Spinal cord (tissue), 10 donors: ENCODE results near the gene SLC4A1. TPM values are rescaled to one million over a fixed set of nuclear protein-coding genes. Genes with fewer than 3 reads are reported as not detected.

Experiments used
- DNase-seq, 6 donors: peaks; one replicate each; pipeline versions ENCODE4 v3.0.0 to v3.0.0-alpha.2; 2013 to 2015; ENCODE audit warnings: low spot score in 6 of 6, low read depth in 4 of 6
- H3K27ac ChIP-seq: one replicate; pipeline ENCODE4 v1.5.1; 2013; ENCODE audit warnings: low read depth, low read length, control low read depth
- H3K27me3 ChIP-seq: one replicate; pipeline ENCODE4 v1.6.1; 2013; ENCODE audit warnings: low read length; ENCODE audit not compliant: control insufficient read depth, insufficient read depth
- H3K36me3 ChIP-seq: one replicate; pipeline ENCODE4 v1.6.1; 2013; ENCODE audit warnings: low read length; ENCODE audit not compliant: control insufficient read depth, insufficient read depth
- H3K4me1 ChIP-seq: one replicate; pipeline ENCODE4 v1.6.1; 2013; ENCODE audit warnings: low read length; ENCODE audit not compliant: control insufficient read depth, insufficient read depth
- H3K4me3 ChIP-seq: one replicate; pipeline ENCODE4 v1.5.1; 2013; ENCODE audit warnings: low read depth, low read length, control low read depth
- H3K9me3 ChIP-seq: one replicate; pipeline ENCODE4 v1.6.1; 2013; ENCODE audit warnings: low read length; ENCODE audit not compliant: control insufficient read depth, insufficient read depth
- WGBS: methylation state at CpG from one replicate; pipeline ENCODE4 v1.1.5; 2013; ENCODE audit warnings: missing lambda C conversion rate; ENCODE audit not compliant: insufficient coverage; 5-methylcytosine and 5-hydroxymethylcytosine counted together
- polyA plus RNA-seq, 2 donors: library from polyadenylated mRNA; unstranded; fragments of 120-200 nt; gene quantifications; one replicate each; pipeline ENCODE4 v1.2.1, GENCODE V29; 2013; ENCODE audit not compliant: insufficient read length in 2 of 2
- total RNA-seq, 2 donors: library from RNA; depleted of rRNA in 1 of 2; stranded (reverse); fragments of 120-200 nt in 1 of 2; fragments of >200 nt in 1 of 2; gene quantifications; one replicate each; pipeline versions ENCODE4 v1.2.3 to v1.2.4, GENCODE V29; 2013 to 2014
- donor health status: healthy.

Gene SLC4A1
- total and polyA plus RNA-seq, 4 donors, result 3.9 to 34.6 (median 8.9) TPM

DNA sequence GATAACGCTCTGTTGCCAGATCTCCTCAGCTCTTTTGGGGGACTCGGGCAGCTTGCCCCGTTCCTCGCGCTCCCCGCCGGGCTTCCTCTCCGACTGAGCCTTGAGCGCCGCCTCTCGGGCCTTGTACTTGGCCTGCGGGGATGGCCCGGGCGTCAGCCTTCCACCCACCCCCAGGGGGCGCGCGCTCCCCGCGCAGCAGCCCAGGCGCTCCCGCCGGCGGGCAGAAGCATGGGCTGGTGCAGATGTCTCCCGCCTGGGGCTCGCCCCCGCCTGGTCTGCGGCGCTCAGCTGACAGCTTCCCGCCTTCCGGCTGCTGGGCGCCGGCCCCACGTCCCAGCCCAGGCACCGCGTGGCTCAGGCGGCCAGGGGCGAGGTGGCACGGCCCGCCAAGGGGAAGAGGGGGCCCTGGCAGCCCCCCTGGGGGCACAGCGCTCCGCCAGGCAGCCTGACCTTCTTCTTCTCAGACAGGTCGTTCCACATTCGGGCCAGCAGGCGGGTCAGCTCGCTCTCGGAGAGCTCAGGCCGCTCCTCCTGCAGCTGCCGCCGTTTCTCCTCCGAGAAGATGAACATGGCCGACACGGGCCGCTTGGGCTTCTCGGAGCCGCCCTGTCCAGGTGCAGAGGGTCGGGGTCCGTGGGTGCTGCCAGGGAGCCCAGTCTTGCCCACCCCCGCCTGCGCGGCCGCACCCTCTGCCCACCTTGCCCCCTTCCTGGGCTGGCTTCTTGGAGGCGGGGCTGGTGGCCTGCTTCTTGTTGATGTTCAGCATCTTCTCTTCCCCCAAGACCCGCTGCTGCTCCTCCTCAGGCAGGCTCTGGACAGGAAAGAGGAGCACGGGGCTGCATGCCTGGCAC lies 57.4 kb downstream of the SLC4A1 start:
- no peak overlapping the region for H3K27ac ChIP-seq
- H3K36me3 ChIP-seq, result peaks cover 97% of the 10 kb centered on the region
- peak in 3 of 6 donors; percentile 43 to 89 (median 71) for DNase-seq
- peaks cover 15% of the 10 kb centered on the region for H3K4me1 ChIP-seq
- H3K9me3 ChIP-seq, result no peaks in the 10 kb centered on the region
- WGBS, result 25% methylated on average over 61 of the region's 64 CpGs
- no peaks in the 10 kb centered on the region for H3K27me3 ChIP-seq
- H3K4me3 ChIP-seq, result no peak overlapping the region

DNA sequence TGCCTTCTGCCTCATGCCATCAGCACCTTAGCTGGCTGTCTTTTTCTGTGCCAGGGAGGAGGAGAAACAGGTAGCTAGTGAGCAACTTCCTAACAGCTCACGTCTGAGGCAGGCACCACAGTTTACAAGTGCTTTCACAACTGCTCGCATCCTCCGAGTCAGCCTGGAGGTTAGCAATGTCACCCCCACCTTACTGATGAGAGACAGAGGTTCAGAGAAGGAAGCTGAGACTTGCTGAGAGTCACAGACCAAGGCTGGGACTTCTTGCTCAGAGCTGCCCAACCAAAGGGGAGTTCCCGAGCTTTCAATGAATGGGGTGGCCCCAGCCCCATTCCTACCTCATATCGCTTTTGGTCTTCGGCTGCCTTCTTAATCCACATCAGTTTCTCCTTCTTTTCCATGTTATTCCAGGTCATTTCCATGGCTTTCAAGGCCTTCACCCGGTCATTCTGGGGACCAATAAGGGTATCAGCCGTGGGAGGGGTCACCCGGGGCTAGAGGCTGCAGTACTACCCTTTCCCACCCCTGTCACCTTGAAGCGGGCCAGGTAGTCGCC lies 58.1 kb downstream of the SLC4A1 start:
- no peak for DNase-seq
- Histone ChIP-seq H3K9me3 (no peaks in the 10 kb centered on the region), H3K27me3 (no peaks in the 10 kb centered on the region), H3K27ac (no peak overlapping the region), H3K4me1 (peaks cover 15% of the 10 kb centered on the region), H3K36me3 (peaks cover 90% of the 10 kb centered on the region), H3K4me3 (no peak overlapping the region)
- WGBS, result 81% methylated on average over 11 of the region's 11 CpGs

DNA sequence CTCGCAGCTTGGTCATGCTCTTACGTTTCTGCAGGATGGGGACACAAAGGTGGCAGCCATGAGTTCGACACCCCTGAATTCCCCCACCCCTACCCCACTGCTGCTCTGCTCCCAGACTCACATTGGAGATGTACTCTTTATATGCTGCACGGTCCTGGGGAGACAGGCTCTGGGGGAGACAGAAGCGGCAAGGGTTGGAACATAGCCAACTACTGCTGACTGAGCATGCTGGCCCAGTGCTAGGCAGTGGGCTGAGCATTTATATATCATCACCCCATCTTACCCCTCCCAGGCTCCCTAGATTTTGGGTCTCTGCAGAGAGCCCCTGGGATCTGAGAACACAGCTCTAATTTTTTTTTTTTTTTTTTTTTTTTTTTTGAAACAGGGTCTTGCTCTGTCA lies 60.2 kb downstream of the SLC4A1 start:
- 91% methylated on average over 3 of the region's 5 CpGs for WGBS
- no peak for DNase-seq
- Histone ChIP-seq H3K36me3 (peaks cover 68% of the 10 kb centered on the region), H3K4me3 (no peak overlapping the region), H3K27me3 (no peaks in the 10 kb centered on the region), H3K9me3 (no peaks in the 10 kb centered on the region), H3K27ac (no peak overlapping the region), H3K4me1 (peaks cover 15% of the 10 kb centered on the region)

DNA sequence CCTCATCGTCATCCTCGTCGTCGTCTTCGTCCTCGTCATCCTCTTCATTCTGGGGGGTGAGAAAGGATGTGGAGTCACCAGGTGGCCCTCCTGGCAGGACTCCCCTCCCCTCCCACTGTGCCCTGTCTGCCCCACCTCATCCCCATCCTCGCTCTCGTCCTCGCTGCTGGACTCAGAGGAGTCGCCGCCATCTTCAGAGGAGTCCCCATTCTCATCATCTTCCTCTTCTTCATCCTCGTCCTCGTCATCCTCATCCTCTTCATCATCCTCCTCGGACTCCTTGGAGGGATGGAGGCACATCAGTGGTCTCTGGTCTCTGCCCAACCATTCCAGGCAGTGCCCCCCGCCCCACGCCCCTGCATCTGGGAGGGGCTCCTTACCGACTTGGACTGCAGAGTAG lies 60.6 kb downstream of the SLC4A1 start:
- Histone ChIP-seq H3K9me3 (no peaks in the 10 kb centered on the region), H3K27me3 (no peaks in the 10 kb centered on the region), H3K4me1 (peaks cover 15% of the 10 kb centered on the region), H3K36me3 (peaks cover 64% of the 10 kb centered on the region), H3K27ac (no peak overlapping the region), H3K4me3 (no peak overlapping the region)
- DNase-seq, result no peak
- WGBS, result 90% methylated on average over 11 of the region's 17 CpGs

DNA sequence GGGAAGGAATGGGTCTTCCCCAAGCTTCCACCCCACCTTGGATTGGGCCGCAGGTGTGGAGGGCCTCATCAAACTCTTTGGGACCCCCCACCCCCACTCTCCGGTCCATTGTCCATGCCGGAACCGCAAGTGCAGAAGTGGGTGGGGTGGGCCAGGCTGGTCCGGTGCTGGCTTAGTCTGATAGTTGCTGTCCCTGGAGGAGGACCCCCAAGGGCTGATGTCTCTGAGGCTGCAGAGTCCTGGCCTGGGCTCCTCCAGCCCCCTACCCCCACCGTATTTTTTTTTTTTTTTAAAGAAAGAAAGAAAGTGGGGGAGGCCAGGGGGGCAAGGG lies 61.1 kb downstream of the SLC4A1 start:
- Histone ChIP-seq H3K4me3 (no peak overlapping the region), H3K27me3 (no peaks in the 10 kb centered on the region), H3K36me3 (peaks cover 59% of the 10 kb centered on the region), H3K9me3 (no peaks in the 10 kb centered on the region), H3K4me1 (peaks cover 15% of the 10 kb centered on the region), H3K27ac (no peak overlapping the region)
- 80% methylated on average over 1 of the region's 6 CpGs for WGBS
- DNase-seq, result no peak

DNA sequence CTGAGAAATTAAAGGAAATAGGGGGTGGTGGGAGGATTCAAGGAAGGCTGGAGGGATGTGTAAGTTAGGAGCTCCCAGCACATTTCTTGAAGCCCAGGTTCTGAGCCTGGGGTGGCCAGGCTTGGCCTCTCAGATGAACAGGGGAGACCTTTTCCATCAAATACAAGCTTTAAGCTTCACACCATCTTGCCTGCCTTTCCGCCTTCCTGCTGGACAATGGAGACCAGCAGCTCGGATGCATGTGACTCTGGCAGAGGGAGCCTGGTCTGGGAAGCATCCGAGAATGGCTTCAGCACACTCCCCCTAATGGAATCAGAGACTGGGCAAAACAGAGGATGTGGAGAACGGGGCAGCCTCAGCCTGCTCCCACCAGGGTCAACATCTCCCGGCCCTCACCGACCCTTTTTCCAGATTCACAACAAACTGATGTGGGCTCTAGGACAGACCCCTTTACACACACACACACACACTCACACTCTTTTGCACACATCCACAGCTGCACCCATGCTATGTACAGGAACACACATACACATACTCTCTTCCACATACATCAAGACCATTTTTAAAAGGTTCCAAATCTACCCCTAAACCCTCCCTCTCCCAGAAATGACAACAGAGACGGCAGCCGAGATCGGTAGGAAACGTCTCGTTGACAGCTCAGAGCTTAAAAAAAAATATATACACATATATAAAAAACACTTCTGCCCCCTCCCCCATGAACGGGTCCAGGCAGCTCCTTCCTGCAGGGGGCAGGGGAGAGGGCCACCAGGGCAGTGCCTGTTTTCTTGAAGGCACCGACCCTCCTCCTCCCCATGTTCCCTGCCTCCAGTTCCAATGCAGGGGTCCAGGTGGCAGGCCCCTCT lies 61.7 kb downstream of the SLC4A1 start:
- DNase-seq, result no peak
- no peak overlapping the region for H3K4me3 ChIP-seq
- H3K4me1 ChIP-seq, result peaks cover 11% of the 10 kb centered on the region
- no peaks in the 10 kb centered on the region for H3K27me3 ChIP-seq
- H3K36me3 ChIP-seq, result peaks cover 53% of the 10 kb centered on the region
- H3K9me3 ChIP-seq, result no peaks in the 10 kb centered on the region
- WGBS, result 76% methylated on average over 11 of the region's 13 CpGs
- no peak overlapping the region for H3K27ac ChIP-seq

DNA sequence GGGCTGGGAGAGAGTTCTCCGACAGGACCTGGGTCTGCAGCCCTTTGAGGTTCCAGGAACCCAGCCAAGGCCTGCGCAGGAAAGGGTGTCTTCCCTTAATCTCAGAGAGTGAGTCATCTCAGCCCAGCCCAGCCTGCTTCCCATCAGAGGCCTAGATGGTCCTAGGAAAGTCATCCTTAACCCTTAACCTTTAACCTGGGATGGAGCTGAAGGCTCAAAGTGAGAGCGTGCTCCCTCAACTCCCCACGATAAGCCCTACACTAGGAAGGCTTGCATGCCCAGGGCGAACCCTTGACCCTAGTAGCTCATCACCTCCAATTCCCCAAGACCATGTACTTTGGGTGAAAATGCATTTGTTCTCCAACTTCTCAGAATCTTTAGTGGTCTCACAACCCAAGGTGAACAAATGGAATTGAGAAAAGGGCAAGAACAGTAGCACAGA lies 63.5 kb downstream of the SLC4A1 start:
- Histone ChIP-seq H3K27ac (no peak overlapping the region), H3K4me3 (no peak overlapping the region), H3K9me3 (no peaks in the 10 kb centered on the region), H3K4me1 (peaks cover 5% of the 10 kb centered on the region), H3K36me3 (peaks cover 36% of the 10 kb centered on the region), H3K27me3 (no peaks in the 10 kb centered on the region)
- no peak for DNase-seq
- WGBS, result 100% methylated on average over 2 of the region's 5 CpGs

DNA sequence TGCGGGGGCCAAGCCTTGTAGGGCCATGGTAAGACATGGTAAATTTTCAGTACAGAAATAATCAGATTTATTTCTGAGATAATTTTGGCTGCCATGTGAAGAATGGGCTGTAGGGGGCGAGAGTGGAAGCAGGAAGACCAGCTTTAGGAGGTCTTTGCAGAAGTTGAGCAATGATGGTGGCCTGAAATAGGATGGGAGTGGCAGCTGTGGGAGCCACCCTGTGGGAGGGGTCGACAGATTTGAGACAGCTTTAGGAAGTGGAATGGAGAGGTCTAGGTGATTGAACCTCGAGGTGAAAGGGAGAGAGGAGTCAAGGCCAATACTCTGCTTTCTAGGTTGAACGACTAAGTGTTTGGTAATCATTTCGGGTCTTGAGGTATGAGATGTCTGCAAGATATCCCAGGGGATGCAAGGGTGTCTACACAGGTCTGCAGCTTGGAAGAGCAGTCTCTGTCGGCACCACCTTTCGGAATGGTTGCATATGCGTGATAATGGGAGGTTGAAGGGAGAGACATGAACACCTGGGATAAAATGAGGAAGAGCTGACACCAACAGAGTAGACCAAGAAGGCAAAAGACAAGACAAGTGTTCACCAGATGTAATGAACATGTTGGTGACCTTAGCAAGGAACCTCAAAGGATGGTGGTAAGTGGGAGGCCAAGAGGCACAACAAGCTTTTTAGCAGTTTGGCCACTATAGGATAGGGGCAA lies 64.0 kb downstream of the SLC4A1 start:
- peak in 2 of 6 donors; percentile 65 to 85 for DNase-seq
- Histone ChIP-seq H3K27me3 (no peaks in the 10 kb centered on the region), H3K9me3 (no peaks in the 10 kb centered on the region), H3K4me1 (peaks cover 5% of the 10 kb centered on the region), H3K4me3 (no peak overlapping the region), H3K36me3 (peaks cover 30% of the 10 kb centered on the region), H3K27ac (no peak overlapping the region)
- WGBS, result 55% methylated on average over 9 of the region's 9 CpGs

DNA sequence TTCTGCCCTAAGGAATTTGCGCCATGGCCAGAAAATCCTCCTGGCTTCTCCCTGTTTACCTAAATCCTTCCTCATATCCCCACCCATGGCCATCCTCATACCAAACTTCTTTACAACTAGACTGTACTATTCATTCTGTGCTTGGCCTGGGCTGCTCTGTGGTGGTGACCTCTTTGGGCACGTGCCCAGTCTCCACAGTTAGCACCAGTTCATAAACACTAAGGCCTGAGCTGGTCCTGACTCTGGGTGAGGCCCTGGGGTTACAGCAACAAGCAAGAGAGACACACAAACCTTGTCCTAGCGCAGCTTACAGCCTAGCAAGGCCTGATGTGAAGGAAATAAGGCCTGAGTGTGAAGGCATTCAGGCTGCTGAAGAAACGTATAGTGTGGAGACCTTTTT lies 65.2 kb downstream of the SLC4A1 start:
- Histone ChIP-seq H3K4me3 (no peak overlapping the region), H3K27me3 (no peaks in the 10 kb centered on the region), H3K27ac (no peak overlapping the region), H3K36me3 (peaks cover 21% of the 10 kb centered on the region), H3K9me3 (no peaks in the 10 kb centered on the region), H3K4me1 (peaks cover 16% of the 10 kb centered on the region)
- DNase-seq, result no peak
- 79% methylated on average over 4 of the region's 4 CpGs for whole genome bisulfite sequencing
